ENCODE measurements around the gene KATNB1. TPM values are rescaled to one million over a fixed set of nuclear protein-coding genes. Genes with fewer than 3 reads are reported as not detected.

KATNB1 gene
- total RNA-seq, 4 donors from 2014 or later, result 6.4 to 21.5 (median 11.1) TPM

DNA sequence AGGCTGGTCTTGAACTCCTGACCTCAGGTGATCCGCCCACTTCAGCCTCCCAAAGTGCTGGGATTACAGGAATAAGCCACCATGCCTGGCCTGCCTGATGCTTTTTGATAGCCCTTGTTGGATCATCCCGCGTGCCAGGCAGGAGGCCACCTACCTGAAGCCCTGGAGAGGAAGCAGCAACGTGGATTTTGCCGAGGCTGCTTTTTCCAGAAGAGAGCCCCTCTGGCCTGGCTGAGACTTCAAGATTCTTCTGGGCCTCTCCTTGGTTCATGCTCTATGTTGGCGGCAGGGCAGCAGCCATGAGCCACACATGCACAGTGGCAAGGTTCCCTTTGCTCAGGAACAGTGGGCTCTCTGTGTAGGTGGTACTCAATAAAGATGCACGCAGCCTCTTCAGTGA, 11.5 kb downstream of the KATNB1 start:
- Histone ChIP-seq H3K9me3 (no peaks in the 10 kb centered on the region), H3K27me3 (no peaks in the 10 kb centered on the region), H3K27ac (no peak overlapping the region), H3K4me1 (no peaks in the 10 kb centered on the region), H3K36me3 (peaks cover 0 to 85% of the 10 kb centered on the region in 2 donors), H3K4me3 (no peak overlapping the region)
- WGBS, 2 donors (ENCODE audit: low coverage in 1 of 2), result 80% methylated on average over 3 of the region's 7 CpGs; no CpG with 5 or more reads in 1 of the 2 donors
- no peak for ATAC-seq
- TF ChIP-seq POLR2AphosphoS5 (IDR thresholded peaks at IDR 0.05) (no peak), POLR2A (IDR thresholded peaks at IDR 0.05) (no peak), EP300 (IDR thresholded peaks at IDR 0.05) (no peak)
- TF ChIP-seq, protein P1, sequence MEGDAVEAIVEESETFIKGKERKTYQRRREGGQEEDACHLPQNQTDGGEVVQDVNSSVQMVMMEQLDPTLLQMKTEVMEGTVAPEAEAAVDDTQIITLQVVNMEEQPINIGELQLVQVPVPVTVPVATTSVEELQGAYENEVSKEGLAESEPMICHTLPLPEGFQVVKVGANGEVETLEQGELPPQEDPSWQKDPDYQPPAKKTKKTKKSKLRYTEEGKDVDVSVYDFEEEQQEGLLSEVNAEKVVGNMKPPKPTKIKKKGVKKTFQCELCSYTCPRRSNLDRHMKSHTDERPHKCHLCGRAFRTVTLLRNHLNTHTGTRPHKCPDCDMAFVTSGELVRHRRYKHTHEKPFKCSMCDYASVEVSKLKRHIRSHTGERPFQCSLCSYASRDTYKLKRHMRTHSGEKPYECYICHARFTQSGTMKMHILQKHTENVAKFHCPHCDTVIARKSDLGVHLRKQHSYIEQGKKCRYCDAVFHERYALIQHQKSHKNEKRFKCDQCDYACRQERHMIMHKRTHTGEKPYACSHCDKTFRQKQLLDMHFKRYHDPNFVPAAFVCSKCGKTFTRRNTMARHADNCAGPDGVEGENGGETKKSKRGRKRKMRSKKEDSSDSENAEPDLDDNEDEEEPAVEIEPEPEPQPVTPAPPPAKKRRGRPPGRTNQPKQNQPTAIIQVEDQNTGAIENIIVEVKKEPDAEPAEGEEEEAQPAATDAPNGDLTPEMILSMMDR (IDR thresholded peaks at IDR 0.05), result no peak

DNA sequence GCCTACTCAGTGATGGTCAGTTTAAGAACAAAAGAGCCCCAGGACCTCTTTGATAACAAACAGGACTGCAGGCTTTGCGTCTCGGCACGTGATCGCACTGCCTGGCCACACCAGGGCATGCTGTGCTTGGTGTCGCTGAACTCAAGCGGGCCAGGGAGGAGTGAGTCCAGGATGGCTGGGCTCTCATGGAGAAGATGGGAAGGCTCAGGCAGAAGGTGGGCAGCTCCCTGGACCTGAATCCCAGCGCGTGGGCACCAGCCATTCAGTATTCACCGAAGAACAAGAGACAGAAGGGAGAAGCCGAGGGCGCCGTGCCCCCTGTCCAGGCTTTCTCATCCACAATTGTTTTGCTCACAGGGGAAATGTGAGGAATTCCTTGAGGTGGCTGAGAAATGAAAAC, 11.9 kb downstream of the KATNB1 start:
- Histone ChIP-seq H3K4me3 (no peak overlapping the region), H3K27me3 (no peaks in the 10 kb centered on the region), H3K4me1 (no peaks in the 10 kb centered on the region), H3K9me3 (no peaks in the 10 kb centered on the region), H3K36me3 (peaks cover 0 to 86% of the 10 kb centered on the region in 2 donors), H3K27ac (no peak overlapping the region)
- 100% methylated on average over 3 of the region's 12 CpGs; no CpG with 5 or more reads in 1 of the 2 donors for WGBS, 2 donors (ENCODE audit: low coverage in 1 of 2)
- no peak for ATAC-seq
- TF ChIP-seq EP300 (IDR thresholded peaks at IDR 0.05) (no peak), POLR2AphosphoS5 (IDR thresholded peaks at IDR 0.05) (no peak), POLR2A (IDR thresholded peaks at IDR 0.05) (no peak)
- TF ChIP-seq, protein P1 (IDR thresholded peaks at IDR 0.05), result no peak

DNA sequence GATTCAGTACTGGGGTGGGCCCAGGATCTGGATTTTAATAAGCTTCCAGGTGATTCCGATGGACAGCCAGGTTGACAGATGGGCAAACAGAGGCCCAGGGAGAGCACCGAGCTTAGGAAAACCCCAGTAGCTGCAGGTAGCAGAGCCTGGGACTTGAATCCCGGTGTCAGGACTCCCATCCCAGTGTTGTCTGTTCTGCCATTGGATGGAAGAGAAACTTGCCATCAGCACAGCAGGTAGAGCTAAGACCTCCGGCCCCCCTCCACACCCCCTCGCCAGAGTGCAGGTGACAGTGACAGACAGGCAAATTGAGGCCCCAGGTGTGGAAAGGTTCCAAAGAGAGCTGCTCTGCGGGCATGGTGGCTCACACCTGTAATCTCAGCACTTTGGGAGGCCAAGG, 12.4 kb downstream of the KATNB1 start:
- no peaks in the 10 kb centered on the region for H3K4me1 ChIP-seq
- H3K36me3 ChIP-seq, result peaks cover 0 to 88% of the 10 kb centered on the region in 2 donors
- H3K27ac ChIP-seq, result no peak overlapping the region
- H3K27me3 ChIP-seq, result no peaks in the 10 kb centered on the region
- no peaks in the 10 kb centered on the region for H3K9me3 ChIP-seq
- TF ChIP-seq POLR2AphosphoS5 (IDR thresholded peaks at IDR 0.05) (no peak), POLR2A (IDR thresholded peaks at IDR 0.05) (no peak), EP300 (IDR thresholded peaks at IDR 0.05) (no peak)
- TF ChIP-seq, protein P1 (IDR thresholded peaks at IDR 0.05), result no peak
- H3K4me3 ChIP-seq, result no peak overlapping the region
- 96 to 100% methylated on average over 1 to 3 of the region's 6 CpGs for WGBS, 2 donors (ENCODE audit: low coverage in 1 of 2)
- ATAC-seq, result no peak

DNA sequence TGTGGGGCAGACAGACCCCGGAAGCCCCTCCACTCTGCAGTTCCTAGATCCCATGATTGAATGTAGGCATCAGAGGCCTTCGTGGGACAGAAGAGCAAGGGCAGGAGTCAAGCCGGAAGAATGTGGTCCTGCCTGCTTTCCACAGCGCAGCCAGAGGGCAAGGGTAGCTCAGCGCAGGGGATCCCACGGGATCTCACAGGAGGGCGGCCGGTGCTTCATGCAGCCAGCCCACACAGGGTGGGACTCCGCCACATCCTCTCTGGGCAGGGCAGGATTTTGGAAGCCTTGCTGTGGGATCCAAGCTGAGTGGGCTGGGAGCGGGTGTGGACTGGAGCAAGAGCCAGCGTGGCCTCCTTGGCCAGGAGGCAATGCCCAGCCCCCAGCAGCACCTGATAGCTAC, 13.0 kb downstream of the KATNB1 start:
- no peak overlapping the region for H3K27ac ChIP-seq
- no peaks in the 10 kb centered on the region for H3K9me3 ChIP-seq
- H3K4me1 ChIP-seq, result no peaks in the 10 kb centered on the region
- no peak for TF ChIP-seq POLR2A (IDR thresholded peaks at IDR 0.05)
- H3K4me3 ChIP-seq, result no peak overlapping the region
- no peaks in the 10 kb centered on the region for H3K27me3 ChIP-seq
- peaks cover 0 to 88% of the 10 kb centered on the region in 2 donors for H3K36me3 ChIP-seq
- 40 to 61% methylated on average over 1 to 7 of the region's 11 CpGs for WGBS, 2 donors (ENCODE audit: low coverage in 1 of 2)
- no peak for ATAC-seq

DNA sequence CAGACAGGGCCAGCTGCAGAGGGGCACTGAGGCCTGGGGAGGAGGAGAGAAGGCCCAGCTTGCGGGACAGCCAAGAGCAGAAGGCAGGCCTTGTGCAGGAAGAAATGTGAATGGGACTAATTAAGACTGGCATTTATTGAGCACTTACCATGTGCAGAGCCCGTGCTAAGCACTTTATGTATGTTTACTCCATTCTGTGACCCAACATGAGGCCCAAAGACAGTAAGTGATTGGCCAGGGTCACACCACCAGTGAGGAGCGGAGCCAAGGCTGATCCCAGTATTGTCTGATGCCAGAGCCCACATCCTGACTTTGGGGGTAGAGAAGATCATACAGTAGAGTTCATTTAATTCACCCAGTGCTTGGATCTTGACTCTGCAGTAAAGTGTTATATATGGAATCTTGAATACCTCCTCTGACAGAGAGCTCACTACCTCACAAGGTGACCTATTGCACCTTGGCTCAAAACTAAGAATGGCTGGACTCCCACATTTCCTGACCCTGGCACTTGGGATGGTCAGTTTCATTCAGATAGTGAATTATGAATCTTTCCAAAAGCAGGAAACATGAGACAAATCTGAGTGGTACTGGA, 13.6 kb downstream of the KATNB1 start:
- no peak overlapping the region for H3K27ac ChIP-seq
- no peaks in the 10 kb centered on the region for H3K4me1 ChIP-seq
- no peaks in the 10 kb centered on the region for H3K27me3 ChIP-seq
- WGBS, 2 donors (ENCODE audit: low coverage in 1 of 2), result 86 to 90% methylated on average over 2 of the region's 3 CpGs
- H3K9me3 ChIP-seq, result no peaks in the 10 kb centered on the region
- H3K4me3 ChIP-seq, result no peak overlapping the region
- TF ChIP-seq, protein P1 (IDR thresholded peaks at IDR 0.05), result no peak
- peaks cover 0 to 88% of the 10 kb centered on the region in 2 donors for H3K36me3 ChIP-seq
- no peak for ATAC-seq
